Measurements from ENCODE around the gene NPAT. TPM values are rescaled to one million over a fixed set of nuclear protein-coding genes. Genes with fewer than 3 reads are reported as not detected.

NPAT gene
- total and polyA plus RNA-seq, 8 donors, result 1.4 to 10.0 (median 4.9) TPM

DNA sequence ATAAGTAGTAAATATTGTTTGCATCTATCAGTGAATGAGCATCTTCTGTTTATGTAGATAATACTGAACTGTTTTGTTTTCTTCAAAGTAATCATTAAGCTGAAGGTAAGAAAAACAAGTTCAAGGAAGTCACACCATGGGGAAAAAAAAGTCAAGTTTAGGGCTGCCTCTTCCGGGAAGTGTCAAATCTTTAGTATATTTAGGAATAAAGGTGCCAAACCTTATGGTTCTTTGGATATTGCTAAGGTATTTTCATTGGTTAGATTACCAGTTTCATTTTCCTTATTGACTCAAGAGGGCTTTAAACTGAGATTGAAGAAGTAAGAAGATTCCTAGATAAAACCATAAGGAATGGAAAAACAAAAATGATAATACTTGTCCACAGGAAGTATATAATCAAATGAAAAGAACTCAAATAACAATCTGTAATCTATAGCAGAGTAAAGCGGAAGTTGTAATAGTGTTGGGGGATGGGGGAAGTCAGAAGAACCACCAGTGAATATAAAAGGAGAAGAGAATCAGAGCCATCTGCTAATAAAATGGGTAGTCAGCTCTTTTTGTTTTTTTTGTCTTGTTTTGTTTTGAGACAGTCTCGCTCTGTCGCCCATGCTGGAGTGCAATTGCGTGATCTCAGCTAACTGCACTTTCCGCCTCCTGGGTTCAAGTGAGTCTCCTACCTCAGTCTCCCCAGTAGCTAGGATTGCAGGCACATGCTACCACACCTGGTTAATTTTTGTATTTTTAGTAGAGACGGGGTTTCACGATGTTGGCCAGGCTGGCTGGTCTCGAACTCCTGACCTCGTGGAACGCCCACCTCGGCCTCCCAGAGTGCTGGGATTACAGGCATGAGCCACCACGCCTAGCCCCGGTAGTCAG is 2.7 kb upstream of the NPAT start:
- Histone ChIP-seq H3K9me3 (no peaks in the 10 kb centered on the region), H3K27me3 (no peaks in the 10 kb centered on the region), H3K27ac (peak overlapping the region in 2 of 4 donors; percentile 29 to 95), H3K36me3 (peaks cover 0 to 20% (median 12%) of the 10 kb centered on the region in 3 donors), H3K4me1 (peaks cover 6 to 22% (median 19%) of the 10 kb centered on the region in 3 donors), H3K4me3 (peak overlapping the region in 1 of 4 donors; percentile 75)
- TF ChIP-seq, protein P1, sequence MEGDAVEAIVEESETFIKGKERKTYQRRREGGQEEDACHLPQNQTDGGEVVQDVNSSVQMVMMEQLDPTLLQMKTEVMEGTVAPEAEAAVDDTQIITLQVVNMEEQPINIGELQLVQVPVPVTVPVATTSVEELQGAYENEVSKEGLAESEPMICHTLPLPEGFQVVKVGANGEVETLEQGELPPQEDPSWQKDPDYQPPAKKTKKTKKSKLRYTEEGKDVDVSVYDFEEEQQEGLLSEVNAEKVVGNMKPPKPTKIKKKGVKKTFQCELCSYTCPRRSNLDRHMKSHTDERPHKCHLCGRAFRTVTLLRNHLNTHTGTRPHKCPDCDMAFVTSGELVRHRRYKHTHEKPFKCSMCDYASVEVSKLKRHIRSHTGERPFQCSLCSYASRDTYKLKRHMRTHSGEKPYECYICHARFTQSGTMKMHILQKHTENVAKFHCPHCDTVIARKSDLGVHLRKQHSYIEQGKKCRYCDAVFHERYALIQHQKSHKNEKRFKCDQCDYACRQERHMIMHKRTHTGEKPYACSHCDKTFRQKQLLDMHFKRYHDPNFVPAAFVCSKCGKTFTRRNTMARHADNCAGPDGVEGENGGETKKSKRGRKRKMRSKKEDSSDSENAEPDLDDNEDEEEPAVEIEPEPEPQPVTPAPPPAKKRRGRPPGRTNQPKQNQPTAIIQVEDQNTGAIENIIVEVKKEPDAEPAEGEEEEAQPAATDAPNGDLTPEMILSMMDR (IDR thresholded peaks at IDR 0.05), result no peak
- DNase-seq (no peak), ATAC-seq (no peak), FAIRE-seq (no peak)
- WGBS, 2 donors, result 91 to 95% methylated on average over 14 of the region's 14 CpGs
- intact Hi-C loops (cut with DNase I), result no loop called here

- peak overlapping the region in 3 of 4 donors; percentile 85 to 95 (median 93) for H3K27ac ChIP-seq
- no peak for ATAC-seq
- peaks cover 0 to 12% (median 4%) of the 10 kb centered on the region in 3 donors for H3K36me3 ChIP-seq
- TF ChIP-seq, protein P1 (IDR thresholded peaks at IDR 0.05), result no peak
- FAIRE-seq, result no peak
- DNase-seq, result no peak
- 39 to 51% methylated on average over 4 of the region's 4 CpGs for WGBS, 2 donors
- H3K27me3 ChIP-seq, result no peaks in the 10 kb centered on the region
- H3K4me3 ChIP-seq, result peak overlapping the region in 3 of 4 donors; percentile 49 to 75 (median 63)
- H3K4me1 ChIP-seq, result peaks cover 6 to 27% (median 20%) of the 10 kb centered on the region in 3 donors
- intact Hi-C loops (cut with DNase I), result no loop called here
- no peaks in the 10 kb centered on the region for H3K9me3 ChIP-seq
These were observed 1.9 kb upstream of the NPAT start for GRCh38 chr11:108224366-108224765.

DNA sequence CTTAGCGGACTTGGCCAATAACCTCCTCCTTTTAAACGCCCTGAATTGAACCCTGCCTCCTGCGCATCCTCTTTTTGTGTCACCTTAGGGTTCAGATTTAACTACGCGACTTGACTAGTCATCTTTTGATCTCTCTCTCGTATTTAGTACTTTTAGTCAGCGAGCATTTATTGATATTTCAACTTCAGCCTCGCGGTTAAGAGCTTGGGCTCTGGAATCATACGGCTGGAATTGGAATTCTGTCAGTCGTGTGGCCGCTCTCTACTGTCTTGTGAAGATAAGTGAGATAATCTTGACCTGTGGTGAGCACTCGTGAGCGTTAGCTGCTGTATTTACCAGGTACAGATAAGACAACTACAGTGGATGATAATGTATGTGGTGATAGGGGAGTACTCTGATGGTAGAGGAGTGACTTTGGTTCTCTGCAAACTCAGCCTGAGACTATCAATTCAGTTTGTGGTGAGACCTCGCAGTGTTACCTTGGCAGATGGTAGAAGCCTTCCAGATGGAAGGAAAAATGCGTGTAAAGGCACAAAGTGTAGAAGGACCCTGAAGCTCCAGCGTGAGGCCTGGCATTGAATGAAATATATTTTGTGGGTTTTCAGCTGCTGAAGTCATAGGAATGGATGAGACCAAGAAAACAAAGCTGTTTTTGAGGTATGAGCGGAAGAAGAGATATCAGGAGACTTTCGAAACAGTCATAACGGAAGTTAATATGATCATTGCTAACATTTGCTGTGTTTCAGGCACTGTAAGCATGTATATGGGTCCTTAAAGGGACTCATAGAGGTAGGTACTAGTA is 1.1 kb upstream of the NPAT start:
- TF ChIP-seq, protein P1 (IDR thresholded peaks at IDR 0.05), result no peak
- no peak for DNase-seq
- WGBS, 2 donors, result 3 to 5% methylated on average over 20 of the region's 20 CpGs
- Histone ChIP-seq H3K4me3 (peak overlapping the region; percentile 49 to 75 (median 63)), H3K36me3 (peaks cover 0 to 4% (median 3%) of the 10 kb centered on the region in 3 donors), H3K27ac (peak overlapping the region; percentile 51 to 95 (median 89)), H3K4me1 (peaks cover 6 to 27% (median 20%) of the 10 kb centered on the region in 3 donors), H3K27me3 (no peaks in the 10 kb centered on the region), H3K9me3 (no peaks in the 10 kb centered on the region)
- no peak for FAIRE-seq
- intact Hi-C loops (cut with DNase I), result no loop called here
- ATAC-seq, result peak in 1 of 4 donors; percentile 0

DNA sequence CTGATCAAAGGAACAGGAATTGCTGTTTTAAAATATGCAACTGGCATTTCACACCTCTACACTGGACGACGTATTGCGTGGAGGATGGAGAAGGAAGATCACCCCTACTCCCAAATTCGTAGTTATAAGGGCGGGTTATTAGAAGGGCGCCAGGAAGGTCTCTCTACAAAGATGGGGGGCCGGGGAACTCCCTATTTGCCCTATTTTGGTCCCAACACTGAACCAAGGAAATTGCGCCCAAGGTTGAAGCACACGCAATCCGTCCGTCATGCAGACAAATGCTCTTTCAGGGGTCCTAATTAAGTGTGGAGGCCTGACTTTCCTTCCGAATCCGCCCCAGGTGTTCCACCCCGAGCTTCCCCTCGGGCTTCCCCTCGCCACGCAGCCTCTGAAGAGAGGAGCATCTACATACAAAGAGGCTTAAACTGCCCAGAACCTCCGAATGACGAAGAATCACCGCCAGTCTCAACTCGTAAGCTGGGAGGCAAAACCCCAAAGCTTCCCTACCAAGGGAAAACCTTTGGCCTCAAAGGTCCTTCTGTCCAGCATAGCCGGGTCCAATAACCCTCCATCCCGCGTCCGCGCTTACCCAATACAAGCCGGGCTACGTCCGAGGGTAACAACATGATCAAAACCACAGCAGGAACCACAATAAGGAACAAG is 396 bp downstream of the NPAT start:
- Histone ChIP-seq H3K4me3 (peak overlapping the region; percentile 49 to 75 (median 55)), H3K4me1 (peaks cover 6 to 27% (median 20%) of the 10 kb centered on the region in 3 donors), H3K9me3 (no peaks in the 10 kb centered on the region), H3K27me3 (no peaks in the 10 kb centered on the region), H3K36me3 (no peaks in the 10 kb centered on the region), H3K27ac (peak overlapping the region; percentile 82 to 95 (median 88))
- FAIRE-seq, result no peak
- TF ChIP-seq, protein P1 (IDR thresholded peaks at IDR 0.05), result no peak
- intact Hi-C loops (cut with DNase I), result no loop called here
- WGBS, 2 donors, result 0% methylated on average over 29 of the region's 29 CpGs
- no peak for ATAC-seq
- no peak for DNase-seq

Data from pancreas (tissue), 10 donors.